NK-92 treated with Interleukin-12 subunit alpha and Interleukin-12 subunit beta, amount 100 ng/mL, for 24 hours (cell line): ENCODE results near the gene LHX1.

ENCODE experiments used
- DNase-seq: peaks from one replicate; lab custom pipeline; 2025; lab: John Stamatoyannopoulos, UW

The LHX1 gene

GRCh38 chr17:36939052-36939801, 2.0 kb downstream of the LHX1 start:
- DNase-seq: no peak

DNA sequence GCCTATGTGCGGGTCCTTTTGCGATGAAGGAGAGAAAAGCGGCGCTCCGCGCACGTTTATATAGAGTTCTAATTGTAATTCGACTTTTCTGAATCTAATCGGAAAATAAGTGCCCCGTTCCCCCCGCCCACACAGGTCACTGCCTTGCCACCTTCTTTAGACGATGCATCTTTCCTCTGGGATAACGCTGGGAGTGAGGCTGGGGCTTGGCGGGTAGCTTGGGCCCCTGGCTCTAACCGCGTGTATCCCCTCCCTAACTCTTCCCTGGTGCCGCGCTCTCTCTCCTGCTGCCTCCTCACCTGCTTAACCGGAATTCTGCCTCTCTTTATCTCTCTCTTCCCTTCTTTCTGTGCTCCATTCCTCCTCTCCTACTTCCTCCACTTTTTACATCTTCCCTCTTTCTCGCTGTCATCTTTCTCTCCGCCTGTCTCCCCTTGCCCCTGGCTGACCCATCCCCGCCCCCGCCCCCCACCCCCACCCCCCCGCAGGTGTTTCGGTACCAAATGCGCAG, 2.6 kb downstream of the LHX1 start:
- DNase-seq: no peak

DNA sequence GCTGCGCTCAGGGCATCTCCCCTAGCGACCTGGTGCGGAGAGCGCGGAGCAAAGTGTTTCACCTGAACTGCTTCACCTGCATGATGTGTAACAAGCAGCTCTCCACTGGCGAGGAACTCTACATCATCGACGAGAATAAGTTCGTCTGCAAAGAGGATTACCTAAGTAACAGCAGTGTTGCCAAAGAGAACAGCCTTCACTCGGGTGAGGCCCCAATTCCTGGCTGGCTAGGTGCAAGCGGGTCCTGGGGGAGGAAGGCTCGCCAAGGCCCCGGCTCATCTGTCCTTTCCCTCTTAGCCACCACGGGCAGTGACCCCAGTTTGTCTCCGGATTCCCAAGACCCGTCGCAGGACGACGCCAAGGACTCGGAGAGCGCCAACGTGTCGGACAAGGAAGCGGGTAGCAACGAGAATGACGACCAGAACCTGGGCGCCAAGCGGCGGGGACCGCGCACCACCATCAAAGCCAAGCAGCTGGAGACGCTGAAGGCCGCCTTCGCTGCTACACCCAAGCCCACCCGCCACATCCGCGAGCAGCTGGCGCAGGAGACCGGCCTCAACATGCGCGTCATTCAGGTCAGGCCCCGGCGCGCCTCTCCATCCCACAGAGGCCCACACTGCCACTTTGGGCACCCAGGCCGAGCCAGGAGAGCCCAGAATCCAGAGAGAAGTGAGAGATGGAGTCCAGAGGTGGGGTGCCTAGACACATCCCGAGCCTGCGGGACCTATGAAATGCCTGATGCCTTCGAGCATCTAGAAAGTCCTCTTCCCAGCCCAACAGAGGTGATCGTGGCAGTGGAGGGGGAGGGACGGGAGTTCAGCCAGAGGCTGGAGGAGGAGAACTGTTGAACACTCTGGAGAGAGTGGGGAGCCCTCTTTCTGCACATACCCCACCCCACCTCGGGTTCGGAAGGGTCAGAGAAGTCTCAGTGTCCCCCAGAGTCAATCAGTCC, 3.3 kb downstream of the LHX1 start:
- no peak for DNase-seq

DNA sequence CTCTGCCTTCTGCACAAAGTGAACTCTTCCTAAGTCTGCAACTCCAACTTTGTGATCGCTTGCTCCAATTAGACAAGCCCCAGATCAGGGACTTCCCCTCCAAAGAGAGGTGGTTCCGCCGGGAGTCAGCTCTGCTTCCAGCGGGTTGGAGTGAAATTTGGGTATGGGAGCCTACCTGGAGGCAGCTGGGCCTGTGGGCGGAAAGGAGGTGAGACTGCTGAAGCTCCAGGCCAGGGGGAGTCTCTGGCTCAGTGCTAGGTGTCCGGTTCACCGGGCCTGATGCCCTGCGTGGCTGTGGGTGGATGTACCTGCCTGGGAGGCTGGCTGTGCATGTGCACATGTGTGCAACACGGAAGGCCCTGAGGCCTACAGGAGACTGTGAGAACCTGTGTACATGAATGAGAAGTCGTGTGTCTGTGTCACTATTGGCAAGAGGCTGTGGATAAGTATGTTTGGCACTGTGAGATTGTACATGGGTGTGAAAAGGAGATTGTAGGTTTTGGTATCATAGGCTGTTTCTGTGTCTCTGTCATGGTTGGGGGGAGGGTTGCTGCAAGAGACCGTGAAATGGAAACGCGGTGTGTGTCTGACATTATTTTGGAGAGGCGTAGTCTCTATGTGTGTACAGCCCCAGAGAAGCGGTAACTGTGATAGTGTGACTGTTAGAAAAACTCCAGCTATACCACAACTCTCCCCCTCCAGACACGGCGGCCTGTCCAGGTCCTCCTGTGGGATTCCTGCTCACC, 4.2 kb downstream of the LHX1 start:
- DNase-seq: no peak

DNA sequence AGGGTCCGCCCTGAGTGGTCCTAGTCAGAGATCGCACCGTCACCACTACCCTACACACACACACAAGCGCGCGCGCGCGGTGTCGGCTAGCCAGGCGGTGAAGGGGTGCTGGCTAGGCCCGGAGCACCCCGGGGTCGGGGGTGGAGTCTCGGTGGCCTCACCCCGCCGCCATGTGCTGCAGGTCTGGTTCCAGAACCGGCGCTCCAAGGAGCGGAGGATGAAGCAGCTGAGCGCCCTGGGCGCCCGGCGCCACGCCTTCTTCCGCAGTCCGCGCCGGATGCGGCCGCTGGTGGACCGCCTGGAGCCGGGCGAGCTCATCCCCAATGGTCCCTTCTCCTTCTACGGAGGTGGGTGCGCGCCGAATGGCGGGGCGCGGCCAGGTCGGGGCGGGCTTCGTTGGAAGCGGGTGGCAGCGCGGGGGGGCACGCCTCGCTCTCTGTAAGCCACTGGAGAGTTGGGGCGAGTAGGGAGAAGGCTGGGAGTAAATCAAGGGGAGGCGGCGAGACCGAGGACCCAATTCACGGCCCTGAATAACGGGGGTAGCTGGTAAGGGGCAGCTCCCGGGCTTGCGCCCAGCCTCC, 4.8 kb downstream of the LHX1 start:
- DNase-seq: no peak

DNA sequence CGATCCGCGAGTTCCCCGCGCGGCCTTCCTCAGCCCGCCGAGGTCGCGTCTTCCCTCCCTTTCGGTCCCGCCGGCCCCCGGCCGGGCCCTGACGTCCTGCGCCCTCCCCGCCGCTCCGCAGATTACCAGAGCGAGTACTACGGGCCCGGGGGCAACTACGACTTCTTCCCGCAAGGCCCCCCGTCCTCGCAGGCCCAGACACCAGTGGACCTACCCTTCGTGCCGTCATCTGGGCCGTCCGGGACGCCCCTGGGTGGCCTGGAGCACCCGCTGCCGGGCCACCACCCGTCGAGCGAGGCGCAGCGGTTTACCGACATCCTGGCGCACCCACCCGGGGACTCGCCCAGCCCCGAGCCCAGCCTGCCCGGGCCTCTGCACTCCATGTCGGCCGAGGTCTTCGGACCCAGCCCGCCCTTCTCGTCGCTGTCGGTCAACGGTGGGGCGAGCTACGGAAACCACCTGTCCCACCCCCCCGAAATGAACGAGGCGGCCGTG, 5.4 kb downstream of the LHX1 start:
- no peak for DNase-seq

DNA sequence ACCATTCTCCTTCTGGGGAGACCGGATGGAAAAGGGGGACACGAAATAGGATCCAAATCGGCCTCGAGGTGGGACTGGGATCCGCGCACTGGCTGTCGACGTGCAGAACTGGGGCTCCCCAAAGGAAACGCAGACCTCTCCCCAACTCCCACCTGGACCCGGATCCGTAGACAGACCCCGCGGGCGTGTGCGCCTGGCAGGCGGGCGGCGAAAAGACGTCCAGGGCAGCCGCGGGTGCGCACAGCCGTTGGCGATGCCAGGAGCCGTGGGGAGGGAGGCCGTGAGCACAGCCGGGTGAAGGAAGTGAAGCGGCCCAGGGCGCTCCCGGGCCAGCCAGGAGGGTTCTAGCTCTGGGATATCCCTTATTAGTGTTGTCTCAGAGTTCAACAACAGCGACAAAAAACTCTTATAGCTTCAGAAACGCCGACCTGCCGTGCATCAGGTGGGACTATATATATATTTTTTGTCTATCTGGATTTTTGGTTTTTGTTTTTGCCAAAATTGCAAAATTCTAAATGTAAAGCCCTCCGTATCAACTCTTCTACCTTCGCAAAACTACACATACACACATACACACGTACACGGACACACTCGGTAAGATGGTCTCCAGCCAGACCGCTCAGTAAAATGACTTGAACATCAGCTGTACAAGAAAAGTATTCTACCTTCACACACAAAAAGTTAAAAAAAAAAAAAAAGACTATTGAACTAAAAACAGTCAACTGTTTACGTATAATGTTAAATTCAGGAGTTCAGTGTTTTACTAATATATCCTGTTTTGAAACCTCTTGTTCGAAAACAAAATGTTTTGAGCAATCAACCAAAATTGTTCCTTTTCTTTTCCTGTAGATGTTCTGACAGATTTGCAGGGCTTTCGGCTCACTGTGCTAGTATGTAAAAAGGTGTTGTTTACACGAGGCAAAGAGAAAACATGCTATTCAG, 6.2 kb downstream of the LHX1 start:
- DNase-seq: no peak

DNA sequence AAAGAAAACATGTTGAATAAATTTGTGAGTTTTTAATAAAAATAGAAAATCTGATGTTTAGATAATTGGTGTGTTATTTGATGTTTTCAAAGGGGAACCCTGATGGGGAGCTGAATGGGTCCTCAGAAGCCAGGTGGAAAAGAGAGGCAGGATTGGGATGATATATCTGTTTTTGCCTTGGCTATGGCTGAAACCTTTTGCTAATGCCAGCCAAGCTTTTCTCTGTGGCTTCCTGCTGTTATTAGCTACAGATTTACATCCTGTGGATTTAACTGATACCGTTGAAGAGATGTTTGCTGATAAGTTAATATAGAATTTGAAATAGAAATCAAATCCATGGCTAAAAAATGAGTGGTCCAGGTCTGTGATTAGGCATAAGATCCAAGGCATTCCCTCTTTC, 7.3 kb downstream of the LHX1 start:
- DNase-seq: no peak

GRCh38 chr17:36945140-36945539, 7.9 kb downstream of the LHX1 start:
- DNase-seq: no peak

GRCh38 chr17:36945959-36946725, 8.9 kb downstream of the LHX1 start:
- no peak for DNase-seq

- no peak for DNase-seq
Observed at GRCh38 chr17:36946726-36947091, 9.4 kb downstream of the LHX1 start.

- no peak for DNase-seq
Observed at GRCh38 chr17:36947922-36948716, 10.8 kb downstream of the LHX1 start.

- DNase-seq: peak; percentile 96
Observed at GRCh38 chr17:36948717-36949460, 11.6 kb downstream of the LHX1 start, which contains the start of gene AATF. Gene AATF, plus strand, starts transcription at chr17:36948954. Its CDS starts 172 bp downstream, at chr17:36949126.

GRCh38 chr17:36949461-36949927, 12.2 kb downstream of the LHX1 start:
- no peak for DNase-seq

GRCh38 chr17:36950027-36950426, 12.8 kb downstream of the LHX1 start:
- no peak for DNase-seq

DNA sequence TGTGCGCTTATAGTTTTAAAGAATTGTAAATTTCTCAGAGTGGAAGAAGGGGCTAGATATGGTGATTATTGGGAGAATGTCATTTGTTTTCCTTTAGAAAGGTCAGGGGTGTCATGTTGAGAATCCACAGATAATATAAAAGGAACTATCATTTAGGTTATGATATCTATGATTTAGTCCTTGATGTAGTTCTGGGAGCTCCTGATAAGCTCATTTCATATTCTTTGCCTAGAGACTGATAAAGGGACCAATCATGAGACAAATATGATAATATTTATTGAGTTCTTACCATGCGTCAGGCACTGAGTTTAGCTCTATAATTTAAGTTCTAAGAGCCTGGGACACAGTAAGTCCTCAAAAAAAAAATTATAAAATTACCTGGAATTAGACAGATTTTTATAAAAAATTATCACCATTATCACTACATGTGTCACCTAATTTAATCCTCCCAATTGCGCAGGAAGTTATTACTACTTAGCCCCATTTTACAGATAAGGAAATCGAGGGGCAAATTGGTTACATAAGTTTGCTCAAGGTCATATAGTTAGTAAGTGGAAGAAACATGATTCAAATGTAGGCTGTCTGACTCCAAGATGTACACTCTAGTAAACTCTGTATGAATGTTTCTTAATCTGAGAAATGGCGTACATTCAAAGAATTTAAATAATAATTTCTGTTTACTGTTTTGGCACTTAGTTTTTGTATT, 14.0 kb downstream of the LHX1 start:
- DNase-seq: no peak

DNA sequence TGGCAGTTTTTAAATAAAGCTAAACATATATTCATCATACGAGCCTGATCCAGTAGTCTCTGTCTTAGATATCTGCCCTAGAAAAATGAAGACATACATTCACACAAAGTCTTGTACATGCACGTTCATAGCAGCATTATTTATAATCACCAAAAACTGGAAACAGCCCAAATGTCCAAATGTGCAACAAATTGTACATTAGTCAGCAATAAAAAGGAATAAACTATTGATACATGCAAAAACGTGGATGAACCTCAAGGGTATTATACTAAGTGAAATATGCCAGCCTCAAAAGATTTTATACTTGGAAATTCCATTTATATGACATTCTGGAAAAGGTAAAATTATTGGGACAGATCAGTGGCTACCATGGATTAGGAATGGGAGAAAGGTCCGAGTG, 34.2 kb downstream of the LHX1 start:
- no peak for DNase-seq
